GM23338 (cell line): Measurements from ENCODE around the gene SYMPK. TPM values are rescaled to one million over a fixed set of nuclear protein-coding genes. Genes with fewer than 3 reads are reported as not detected.

Experiments used
- ATAC-seq: fragments of 200-7000 bp; cut with Tn5 transposase; 3 replicates; pipeline ENCODE4 v1.9.1; 2020
- DNase-seq: peaks from one replicate; pipeline ENCODE4 v3.0.0-alpha.2; 2015; ENCODE audit warnings: low spot score
- H2AFZ ChIP-seq: fragments of 200-600 bp; sonication (generic); 2 replicates; pipeline ENCODE4 v1.8.0; 2016; ENCODE audit warnings: antibody characterized with exemption, mild to moderate bottlenecking, moderate library complexity
- H3F3A ChIP-seq: fragments of 200-600 bp; sonication (generic); replicated peaks from 2 replicates; pipeline ENCODE4 v1.8.0; 2017; ENCODE audit warnings: antibody characterized with exemption, mixed run types, low read depth
- H3K27ac ChIP-seq: fragments of 200-600 bp; sonication (generic); 2 replicates; pipeline ENCODE4 v1.6.1; 2016; ENCODE audit warnings: low read depth
- H3K27me3 ChIP-seq: fragments of 200-600 bp; sonication (generic); 2 replicates; pipeline ENCODE4 v1.8.0; 2016; ENCODE audit warnings: mild to moderate bottlenecking, mixed run types, moderate library complexity; ENCODE audit not compliant: insufficient read depth
- H3K36me3 ChIP-seq: fragments of 200-600 bp; sonication (generic); 2 replicates; pipeline ENCODE4 v1.8.0; 2016; ENCODE audit warnings: mild to moderate bottlenecking; ENCODE audit not compliant: insufficient read depth
- H3K4me1 ChIP-seq: fragments of 200-600 bp; sonication (generic); 2 replicates; pipeline ENCODE4 v1.8.0; 2016; ENCODE audit warnings: mild to moderate bottlenecking, moderate library complexity; ENCODE audit not compliant: insufficient read depth
- H3K4me2 ChIP-seq: fragments of 200-600 bp; sonication (generic); 2 replicates; pipeline ENCODE4 v1.7.1; 2017; ENCODE audit warnings: mixed run types
- H3K4me3 ChIP-seq: fragments of 200-600 bp; sonication (generic); 2 replicates; pipeline ENCODE4 v1.6.1; 2016; ENCODE audit warnings: mixed run types
- H3K79me2 ChIP-seq: fragments of 200-600 bp; sonication (generic); replicated peaks from 2 replicates; pipeline ENCODE4 v1.8.0; 2017; ENCODE audit warnings: mild to moderate bottlenecking; ENCODE audit not compliant: insufficient read depth
- H3K9me2 ChIP-seq: fragments of 200-600 bp; sonication (generic); 2 replicates; pipeline ENCODE4 v1.8.0; 2017; ENCODE audit not compliant: insufficient read depth
- H4K20me1 ChIP-seq: fragments of 200-600 bp; sonication (generic); replicated peaks from 2 replicates; pipeline ENCODE4 v1.8.0; 2017; ENCODE audit warnings: mild to moderate bottlenecking; ENCODE audit not compliant: insufficient read depth
- H3K27ac Mint-ChIP-seq: 2 replicates; pipeline ENCODE4 v1.8.0; 2020; ENCODE audit warnings: inconsistent platforms, mild to moderate bottlenecking, moderate library complexity, mixed read lengths
- H3K27me3 Mint-ChIP-seq: 3 replicates; pipeline ENCODE4 v1.8.0; 2022; ENCODE audit warnings: low read depth, mild to moderate bottlenecking, moderate library complexity, mixed read lengths, inconsistent platforms; ENCODE audit not compliant: insufficient read depth, poor library complexity
- H3K36me3 Mint-ChIP-seq: 3 replicates; pipeline ENCODE4 v1.8.0; 2021; ENCODE audit warnings: low read depth, mild to moderate bottlenecking, inconsistent platforms, moderate library complexity, mixed read lengths
- H3K4me1 Mint-ChIP-seq: 3 replicates; pipeline ENCODE4 v1.8.0; 2020; ENCODE audit warnings: mild to moderate bottlenecking, inconsistent platforms, mixed read lengths
- H3K4me3 Mint-ChIP-seq: 3 replicates; pipeline ENCODE4 v1.8.0; 2021; ENCODE audit warnings: moderate library complexity, mild to moderate bottlenecking, inconsistent platforms, mixed read lengths
- H3K9me3 Mint-ChIP-seq: 3 replicates; pipeline ENCODE4 v1.8.0; 2020; ENCODE audit warnings: moderate library complexity, mild to moderate bottlenecking, inconsistent platforms, mixed read lengths
- CREB1 ChIP-seq: fragments of 250-450 bp; sonication (Bioruptor Pico); IDR thresholded peaks from 2 replicates; pipeline ENCODE4 v1.5.0; 2020; ENCODE audit warnings: low read depth, mild to moderate bottlenecking, moderate library complexity
- EZH2 ChIP-seq: fragments of 200-600 bp; sonication (generic); IDR thresholded peaks from one replicate; pipeline ENCODE4 v1.8.0; 2017; ENCODE audit warnings: antibody characterized with exemption, mild to moderate bottlenecking, low read depth; ENCODE audit not compliant: unreplicated experiment
- EZH2phosphoT487 ChIP-seq: fragments of 200-600 bp; sonication (generic); IDR thresholded peaks from one replicate; pipeline ENCODE4 v1.8.1; 2018; ENCODE audit warnings: antibody characterized with exemption; ENCODE audit not compliant: unreplicated experiment
- POLR2AphosphoS5 ChIP-seq: IDR thresholded peaks from 2 replicates; pipeline ENCODE4 v1.6.1; 2016; ENCODE audit warnings: antibody characterized with exemption, low read depth
- STAT1 ChIP-seq: IDR thresholded peaks from one replicate; pipeline ENCODE4 v1.6.1; 2016; ENCODE audit warnings: antibody characterized with exemption; ENCODE audit not compliant: unreplicated experiment
- ZNF331 ChIP-seq: fragments of 250-450 bp; sonication (Bioruptor Pico); IDR thresholded peaks from 2 replicates; pipeline ENCODE4 v1.5.0; 2020; ENCODE audit warnings: low read depth, mild to moderate bottlenecking, moderate library complexity
- polyA plus RNA-seq: library from polyadenylated mRNA; unstranded; fragments of >200 nt; fragmentation: Nextera tagmentation; extraction: Ambion mirVana; gene quantifications from 2 replicates; pipeline ENCODE4 v1.2.1, GENCODE V29; 2016
- total RNA-seq: library from RNA; depleted of rRNA; stranded (reverse); fragments of >200 nt; shearing (Covaris generic); gene quantifications from 2 replicates; pipeline ENCODE4 v1.2.3, GENCODE V29; 2014
- TF ChIP-seq, protein P1 (sequence below): IDR thresholded peaks from 2 replicates; pipeline ENCODE4 v1.6.1; 2016; ENCODE audit warnings: antibody characterized with exemption
- TF ChIP-seq, protein P2 (sequence below), 2 experiments: fragments of 200-600 bp in 1 of 2; sonication (generic) in 1 of 2; conservative IDR thresholded peaks; 2 replicates each; pipeline versions ENCODE4 v1.5.1 to v1.6.1; 2016 to 2017; ENCODE audit warnings: antibody characterized with exemption in 2 of 2, low read depth in 2 of 2, mild to moderate bottlenecking in 2 of 2, moderate library complexity in 1 of 2
- TF ChIP-seq, protein P3 (sequence below): IDR thresholded peaks from one replicate; pipeline ENCODE4 v1.6.1; 2018; ENCODE audit warnings: antibody characterized with exemption; ENCODE audit not compliant: unreplicated experiment

The SYMPK gene
- total and polyA plus RNA-seq, 2 experiments from 2014 or later = 36.8 to 82.1 TPM

- no peak overlapping the region for H3K27ac ChIP-seq
- H3K36me3 ChIP-seq = no peaks in the 10 kb centered on the region
- Mint-ChIP-seq H3K27ac (no peak overlapping the region), H3K27me3 (peaks cover 26% of the 10 kb centered on the region), H3K36me3 (peaks cover 8% of the 10 kb centered on the region), H3K9me3 (peaks cover 2% of the 10 kb centered on the region; the same call in 1 of the 3 replicates), H3K4me1 (peaks cover 50% of the 10 kb centered on the region), H3K4me3 (no peak overlapping the region; the same call in 2 of the 3 replicates)
- peaks cover 32% of the 10 kb centered on the region for H3K4me1 ChIP-seq
- ATAC-seq (no peak), DNase-seq (no peak)
- H3K4me3 ChIP-seq = no peak overlapping the region
- H3F3A ChIP-seq = peaks cover 23% of the 10 kb centered on the region; the same call in 1 of the 2 replicates
- TF ChIP-seq EZH2 (no peak), ZNF331 (CRISPR knock-in tag) (no peak), EZH2phosphoT487 (no peak), CREB1 (CRISPR knock-in tag) (no peak), STAT1 (no peak), POLR2AphosphoS5 (no peak)
- TF ChIP-seq, protein P1, sequence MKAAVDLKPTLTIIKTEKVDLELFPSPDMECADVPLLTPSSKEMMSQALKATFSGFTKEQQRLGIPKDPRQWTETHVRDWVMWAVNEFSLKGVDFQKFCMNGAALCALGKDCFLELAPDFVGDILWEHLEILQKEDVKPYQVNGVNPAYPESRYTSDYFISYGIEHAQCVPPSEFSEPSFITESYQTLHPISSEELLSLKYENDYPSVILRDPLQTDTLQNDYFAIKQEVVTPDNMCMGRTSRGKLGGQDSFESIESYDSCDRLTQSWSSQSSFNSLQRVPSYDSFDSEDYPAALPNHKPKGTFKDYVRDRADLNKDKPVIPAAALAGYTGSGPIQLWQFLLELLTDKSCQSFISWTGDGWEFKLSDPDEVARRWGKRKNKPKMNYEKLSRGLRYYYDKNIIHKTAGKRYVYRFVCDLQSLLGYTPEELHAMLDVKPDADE = no peak
- TF ChIP-seq, protein P2, sequence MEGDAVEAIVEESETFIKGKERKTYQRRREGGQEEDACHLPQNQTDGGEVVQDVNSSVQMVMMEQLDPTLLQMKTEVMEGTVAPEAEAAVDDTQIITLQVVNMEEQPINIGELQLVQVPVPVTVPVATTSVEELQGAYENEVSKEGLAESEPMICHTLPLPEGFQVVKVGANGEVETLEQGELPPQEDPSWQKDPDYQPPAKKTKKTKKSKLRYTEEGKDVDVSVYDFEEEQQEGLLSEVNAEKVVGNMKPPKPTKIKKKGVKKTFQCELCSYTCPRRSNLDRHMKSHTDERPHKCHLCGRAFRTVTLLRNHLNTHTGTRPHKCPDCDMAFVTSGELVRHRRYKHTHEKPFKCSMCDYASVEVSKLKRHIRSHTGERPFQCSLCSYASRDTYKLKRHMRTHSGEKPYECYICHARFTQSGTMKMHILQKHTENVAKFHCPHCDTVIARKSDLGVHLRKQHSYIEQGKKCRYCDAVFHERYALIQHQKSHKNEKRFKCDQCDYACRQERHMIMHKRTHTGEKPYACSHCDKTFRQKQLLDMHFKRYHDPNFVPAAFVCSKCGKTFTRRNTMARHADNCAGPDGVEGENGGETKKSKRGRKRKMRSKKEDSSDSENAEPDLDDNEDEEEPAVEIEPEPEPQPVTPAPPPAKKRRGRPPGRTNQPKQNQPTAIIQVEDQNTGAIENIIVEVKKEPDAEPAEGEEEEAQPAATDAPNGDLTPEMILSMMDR (conservative IDR thresholded peaks at IDR 0.05; ENCODE audit: low read depth in 2 of 2) = no peak
- H3K79me2 ChIP-seq = 0 out of 2 replicates have a peak, but pooled peaks cover 4% of the 10 kb centered on the region
- no peak overlapping the region for H3K4me2 ChIP-seq
- H3K9me2 ChIP-seq = no peaks in the 10 kb centered on the region
- 0 out of 2 replicates have a peak, but pooled peaks cover 4% of the 10 kb centered on the region for H4K20me1 ChIP-seq
- H2AFZ ChIP-seq = no peak overlapping the region
- H3K27me3 ChIP-seq = no peaks in the 10 kb centered on the region
Observed at GRCh38 chr19:45879971-45880370, 17.0 kb upstream of the SYMPK start.

DNA sequence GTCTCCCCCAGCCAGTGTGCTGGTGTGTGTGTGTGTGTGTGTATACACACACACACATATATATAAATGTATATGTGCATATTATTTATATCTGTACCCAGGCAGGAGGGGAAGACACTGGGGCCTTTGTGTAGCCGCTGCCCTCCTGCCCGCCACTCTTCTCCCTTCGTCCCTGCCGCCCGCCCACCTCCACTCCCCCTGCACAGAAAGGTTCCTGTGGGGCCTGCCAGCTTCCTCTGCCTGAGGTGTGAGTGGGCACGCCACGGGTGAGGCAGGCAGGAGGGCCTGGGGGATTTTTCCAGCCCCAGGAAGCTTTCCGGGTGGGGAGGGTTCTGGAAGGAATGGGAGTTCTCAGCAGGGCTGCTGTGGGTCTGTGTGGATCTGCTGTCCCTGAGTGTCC lies 16.1 kb upstream of the SYMPK start:
- Histone ChIP-seq H3K36me3 (no peaks in the 10 kb centered on the region), H3K27me3 (no peaks in the 10 kb centered on the region), H4K20me1 (0 out of 2 replicates have a peak, but pooled peaks cover 4% of the 10 kb centered on the region), H3F3A (peaks cover 24% of the 10 kb centered on the region; the same call in 1 of the 2 replicates), H3K4me1 (peaks cover 28% of the 10 kb centered on the region), H3K27ac (no peak overlapping the region), H3K4me3 (no peak overlapping the region), H3K9me2 (no peaks in the 10 kb centered on the region), H3K4me2 (no peak overlapping the region), H2AFZ (no peak overlapping the region), H3K79me2 (no peaks in the 10 kb centered on the region)
- ATAC-seq (no peak), DNase-seq (no peak)
- Mint-ChIP-seq H3K4me1 (peaks cover 52% of the 10 kb centered on the region), H3K9me3 (peaks cover 2% of the 10 kb centered on the region; the same call in 1 of the 3 replicates), H3K36me3 (peaks cover 9% of the 10 kb centered on the region), H3K27ac (no peak overlapping the region), H3K27me3 (peaks cover 26% of the 10 kb centered on the region), H3K4me3 (no peak overlapping the region; the same call in 2 of the 3 replicates)
- TF ChIP-seq, protein P3, sequence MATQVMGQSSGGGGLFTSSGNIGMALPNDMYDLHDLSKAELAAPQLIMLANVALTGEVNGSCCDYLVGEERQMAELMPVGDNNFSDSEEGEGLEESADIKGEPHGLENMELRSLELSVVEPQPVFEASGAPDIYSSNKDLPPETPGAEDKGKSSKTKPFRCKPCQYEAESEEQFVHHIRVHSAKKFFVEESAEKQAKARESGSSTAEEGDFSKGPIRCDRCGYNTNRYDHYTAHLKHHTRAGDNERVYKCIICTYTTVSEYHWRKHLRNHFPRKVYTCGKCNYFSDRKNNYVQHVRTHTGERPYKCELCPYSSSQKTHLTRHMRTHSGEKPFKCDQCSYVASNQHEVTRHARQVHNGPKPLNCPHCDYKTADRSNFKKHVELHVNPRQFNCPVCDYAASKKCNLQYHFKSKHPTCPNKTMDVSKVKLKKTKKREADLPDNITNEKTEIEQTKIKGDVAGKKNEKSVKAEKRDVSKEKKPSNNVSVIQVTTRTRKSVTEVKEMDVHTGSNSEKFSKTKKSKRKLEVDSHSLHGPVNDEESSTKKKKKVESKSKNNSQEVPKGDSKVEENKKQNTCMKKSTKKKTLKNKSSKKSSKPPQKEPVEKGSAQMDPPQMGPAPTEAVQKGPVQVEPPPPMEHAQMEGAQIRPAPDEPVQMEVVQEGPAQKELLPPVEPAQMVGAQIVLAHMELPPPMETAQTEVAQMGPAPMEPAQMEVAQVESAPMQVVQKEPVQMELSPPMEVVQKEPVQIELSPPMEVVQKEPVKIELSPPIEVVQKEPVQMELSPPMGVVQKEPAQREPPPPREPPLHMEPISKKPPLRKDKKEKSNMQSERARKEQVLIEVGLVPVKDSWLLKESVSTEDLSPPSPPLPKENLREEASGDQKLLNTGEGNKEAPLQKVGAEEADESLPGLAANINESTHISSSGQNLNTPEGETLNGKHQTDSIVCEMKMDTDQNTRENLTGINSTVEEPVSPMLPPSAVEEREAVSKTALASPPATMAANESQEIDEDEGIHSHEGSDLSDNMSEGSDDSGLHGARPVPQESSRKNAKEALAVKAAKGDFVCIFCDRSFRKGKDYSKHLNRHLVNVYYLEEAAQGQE = no peak
